Stimulated activated effector memory CD8-positive, alpha-beta T cell treated with anti-CD3 and anti-CD28 coated beads, Interleukin-12 subunit alpha, Interleukin-12 subunit beta, amount 100 ng/mL, for 72 hours (primary cell): Measurements from ENCODE around the gene MTHFS.
"Not testable (repeated sequence)": the region's sequence is repeated elsewhere in the genome, so short reads cannot be mapped to it uniquely, and the experiment has no call there.

ENCODE experiments used
- ATAC-seq: fragments of 150-1000 bp; cut with Tn5 transposase; 2 replicates; pipeline ENCODE4 v1.10.0; 2021
- DNase-seq, 2 donors: peaks; one replicate each; pipeline ENCODE4 v3.0.0; 2021 to 2022; ENCODE audit warnings: low spot score in 2 of 2
- H3K27ac Mint-ChIP-seq: one replicate; pipeline ENCODE4 v1.8.0; 2022; ENCODE audit warnings: mild to moderate bottlenecking, mixed read lengths
- H3K36me3 Mint-ChIP-seq: one replicate; pipeline ENCODE4 v1.8.0; 2022; ENCODE audit warnings: mild to moderate bottlenecking, mixed read lengths
- H3K4me1 Mint-ChIP-seq: one replicate; pipeline ENCODE4 v1.8.0; 2022; ENCODE audit warnings: mixed read lengths
- H3K4me3 Mint-ChIP-seq: one replicate; pipeline ENCODE4 v1.8.0; 2022; ENCODE audit warnings: mild to moderate bottlenecking, mixed read lengths
- H3K9me3 Mint-ChIP-seq: one replicate; pipeline ENCODE4 v1.8.0; 2022; ENCODE audit warnings: mixed read lengths

MTHFS gene

GRCh38 chr15:79896634-79897379 lies at the start of gene MTHFS:
MTHFS (minus strand) TSS chr15:79897014; CDS start chr15:79896988, 26 bp downstream.
- DNase-seq: peak; percentile 56 to 86
- peaks cover 38% of the 10 kb centered on the region for H3K4me1 Mint-ChIP-seq

GRCh38 chr15:79944622-79945021 lies 47.8 kb upstream of the MTHFS start:
- no peak overlapping the region for H3K4me3 Mint-ChIP-seq
- DNase-seq (no peak), ATAC-seq (no peak)
- H3K27ac Mint-ChIP-seq: peak overlapping the region; percentile 46
- H3K9me3 Mint-ChIP-seq: no peaks in the 10 kb centered on the region
- H3K4me1 Mint-ChIP-seq: peaks cover 42% of the 10 kb centered on the region
- H3K36me3 Mint-ChIP-seq: no peaks in the 10 kb centered on the region

More at GRCh38 chr15:79896634-79897379, at the start of gene MTHFS:
- peaks cover 3% of the 10 kb centered on the region for H3K9me3 Mint-ChIP-seq
- H3K36me3 Mint-ChIP-seq: peaks cover 11% of the 10 kb centered on the region
- ATAC-seq: peak; percentile 84
- H3K27ac Mint-ChIP-seq: peak within 1 kb of the TSS; percentile 95
- H3K4me3 Mint-ChIP-seq: peak within 1 kb of the TSS; percentile 88

- ATAC-seq (peak; percentile 92), DNase-seq (no peak)
- H3K27ac Mint-ChIP-seq: peak overlapping the region; percentile 46
- peaks cover 40% of the 10 kb centered on the region for H3K4me1 Mint-ChIP-seq
- peak overlapping the region; percentile 27 for H3K4me3 Mint-ChIP-seq
- no peaks in the 10 kb centered on the region for H3K9me3 Mint-ChIP-seq
- no peaks in the 10 kb centered on the region for H3K36me3 Mint-ChIP-seq
Measured at GRCh38 chr15:79943820-79944219, 47.0 kb upstream of the MTHFS start.

GRCh38 chr15:79942741-79943481 lies 46.1 kb upstream of the MTHFS start:
- Mint-ChIP-seq H3K27ac (peak overlapping the region; percentile 46), H3K9me3 (no peaks in the 10 kb centered on the region), H3K4me1 (peaks cover 31% of the 10 kb centered on the region), H3K36me3 (no peaks in the 10 kb centered on the region), H3K4me3 (peak overlapping the region; percentile 27)
- DNase-seq: no peak
- ATAC-seq: peak; percentile 69

- peaks cover 24% of the 10 kb centered on the region for H3K4me1 Mint-ChIP-seq
- H3K27ac Mint-ChIP-seq: no peak overlapping the region
- H3K9me3 Mint-ChIP-seq: no peaks in the 10 kb centered on the region
- ATAC-seq (no peak), DNase-seq (no peak)
- no peaks in the 10 kb centered on the region for H3K36me3 Mint-ChIP-seq
- no peak overlapping the region for H3K4me3 Mint-ChIP-seq
Measured at GRCh38 chr15:79939399-79939798, 42.6 kb upstream of the MTHFS start.

GRCh38 chr15:79938143-79938542 lies 41.3 kb upstream of the MTHFS start:
- H3K4me1 Mint-ChIP-seq: peaks cover 15% of the 10 kb centered on the region
- H3K36me3 Mint-ChIP-seq: no peaks in the 10 kb centered on the region
- H3K4me3 Mint-ChIP-seq: no peak overlapping the region
- ATAC-seq (no peak), DNase-seq (no peak)
- no peak overlapping the region for H3K27ac Mint-ChIP-seq
- no peaks in the 10 kb centered on the region for H3K9me3 Mint-ChIP-seq

- not testable (repeated sequence) for DNase-seq, H3K36me3 Mint-ChIP-seq, H3K9me3 Mint-ChIP-seq, ATAC-seq, H3K27ac Mint-ChIP-seq, H3K4me3 Mint-ChIP-seq, H3K4me1 Mint-ChIP-seq
Measured at GRCh38 chr15:79935556-79936201, 38.9 kb upstream of the MTHFS start.

- Mint-ChIP-seq H3K4me3 (no peak overlapping the region), H3K36me3 (peaks cover 4% of the 10 kb centered on the region), H3K4me1 (no peaks in the 10 kb centered on the region), H3K9me3 (no peaks in the 10 kb centered on the region), H3K27ac (no peak overlapping the region)
- ATAC-seq (no peak), DNase-seq (peak in 1 of 2 donors; percentile 26)
Measured at GRCh38 chr15:79933231-79933630, 36.4 kb upstream of the MTHFS start.

GRCh38 chr15:79932447-79932846 lies 35.6 kb upstream of the MTHFS start:
- Mint-ChIP-seq H3K9me3 (no peaks in the 10 kb centered on the region), H3K36me3 (peaks cover 4% of the 10 kb centered on the region), H3K4me1 (no peaks in the 10 kb centered on the region), H3K27ac (no peak overlapping the region), H3K4me3 (no peak overlapping the region)
- no peak for DNase-seq
- no peak for ATAC-seq

- peaks cover 4% of the 10 kb centered on the region for H3K36me3 Mint-ChIP-seq
- no peaks in the 10 kb centered on the region for H3K4me1 Mint-ChIP-seq
- H3K27ac Mint-ChIP-seq: no peak overlapping the region
- H3K9me3 Mint-ChIP-seq: no peaks in the 10 kb centered on the region
- no peak for DNase-seq
- no peak overlapping the region for H3K4me3 Mint-ChIP-seq
- no peak for ATAC-seq
Measured at GRCh38 chr15:79930516-79930915, 33.7 kb upstream of the MTHFS start.

- no peak for ATAC-seq
- no peak overlapping the region for H3K27ac Mint-ChIP-seq
- H3K9me3 Mint-ChIP-seq: no peaks in the 10 kb centered on the region
Measured at GRCh38 chr15:79929412-79929811, 32.6 kb upstream of the MTHFS start.

GRCh38 chr15:79926116-79926515 lies 29.3 kb upstream of the MTHFS start:
- peaks cover 20% of the 10 kb centered on the region for H3K4me1 Mint-ChIP-seq

More at GRCh38 chr15:79929412-79929811, 32.6 kb upstream of the MTHFS start:
- H3K36me3 Mint-ChIP-seq: peaks cover 4% of the 10 kb centered on the region
- H3K4me3 Mint-ChIP-seq: no peak overlapping the region
- no peak for DNase-seq
- no peaks in the 10 kb centered on the region for H3K4me1 Mint-ChIP-seq

GRCh38 chr15:79924379-79924778 lies 27.6 kb upstream of the MTHFS start:
- ATAC-seq: no peak
- peaks cover 45% of the 10 kb centered on the region for H3K36me3 Mint-ChIP-seq
- H3K9me3 Mint-ChIP-seq: peaks cover 4% of the 10 kb centered on the region
- H3K27ac Mint-ChIP-seq: peak overlapping the region; percentile 97
- peak in 1 of 2 donors; percentile 49 for DNase-seq
- peak overlapping the region; percentile 93 for H3K4me3 Mint-ChIP-seq
- peaks cover 21% of the 10 kb centered on the region for H3K4me1 Mint-ChIP-seq

More at GRCh38 chr15:79926116-79926515, 29.3 kb upstream of the MTHFS start:
- ATAC-seq, H3K9me3 Mint-ChIP-seq, H3K27ac Mint-ChIP-seq, H3K4me3 Mint-ChIP-seq: not testable (repeated sequence)
- DNase-seq: peak in 1 of 2 donors; percentile 42
- peaks cover 31% of the 10 kb centered on the region for H3K36me3 Mint-ChIP-seq

GRCh38 chr15:79923515-79924169 lies 26.8 kb upstream of the MTHFS start:
- peak overlapping the region; percentile 97 for H3K27ac Mint-ChIP-seq
- peaks cover 25% of the 10 kb centered on the region for H3K4me1 Mint-ChIP-seq
- H3K4me3 Mint-ChIP-seq: peak overlapping the region; percentile 93
- H3K9me3 Mint-ChIP-seq: peaks cover 8% of the 10 kb centered on the region
- DNase-seq (peak; percentile 99 to 100), ATAC-seq (peak; percentile 97)
- peaks cover 51% of the 10 kb centered on the region for H3K36me3 Mint-ChIP-seq

GRCh38 chr15:79923079-79923514 lies 26.3 kb upstream of the MTHFS start:
- DNase-seq (peak; percentile 46 to 84), ATAC-seq (peak; percentile 66)
- peak overlapping the region; percentile 93 for H3K4me3 Mint-ChIP-seq
- peaks cover 25% of the 10 kb centered on the region for H3K4me1 Mint-ChIP-seq
- H3K36me3 Mint-ChIP-seq: peaks cover 51% of the 10 kb centered on the region
- H3K27ac Mint-ChIP-seq: peak overlapping the region; percentile 97
- peaks cover 8% of the 10 kb centered on the region for H3K9me3 Mint-ChIP-seq
